HG02678 (cell line): Measurements from ENCODE around the gene SPECC1.
"Not testable (repeated sequence)": the region's sequence is repeated elsewhere in the genome, so short reads cannot be mapped to it uniquely, and the experiment has no call there.

ENCODE experiments used
- ATAC-seq: cut with Tn5 transposase; IDR thresholded peaks from one replicate; pipeline ENCODE4 v1.9.1; 2021; ENCODE audit warnings: mild to moderate bottlenecking, moderate library complexity; ENCODE audit not compliant: unreplicated experiment

The SPECC1 gene

DNA sequence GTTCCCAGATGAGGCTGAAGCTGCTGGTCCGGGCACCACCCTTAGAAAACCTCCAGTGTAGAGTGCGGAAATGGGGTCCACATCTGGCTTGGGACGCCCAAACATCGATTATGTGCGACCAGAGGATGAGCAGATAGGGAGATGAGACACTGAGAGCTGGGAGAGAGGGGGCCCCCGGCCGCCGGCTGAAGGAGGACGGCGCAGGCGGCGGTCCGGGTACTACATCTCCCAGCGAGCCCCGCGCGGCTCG is 182 bp upstream of the SPECC1 start:
- no peak for ATAC-seq

DNA sequence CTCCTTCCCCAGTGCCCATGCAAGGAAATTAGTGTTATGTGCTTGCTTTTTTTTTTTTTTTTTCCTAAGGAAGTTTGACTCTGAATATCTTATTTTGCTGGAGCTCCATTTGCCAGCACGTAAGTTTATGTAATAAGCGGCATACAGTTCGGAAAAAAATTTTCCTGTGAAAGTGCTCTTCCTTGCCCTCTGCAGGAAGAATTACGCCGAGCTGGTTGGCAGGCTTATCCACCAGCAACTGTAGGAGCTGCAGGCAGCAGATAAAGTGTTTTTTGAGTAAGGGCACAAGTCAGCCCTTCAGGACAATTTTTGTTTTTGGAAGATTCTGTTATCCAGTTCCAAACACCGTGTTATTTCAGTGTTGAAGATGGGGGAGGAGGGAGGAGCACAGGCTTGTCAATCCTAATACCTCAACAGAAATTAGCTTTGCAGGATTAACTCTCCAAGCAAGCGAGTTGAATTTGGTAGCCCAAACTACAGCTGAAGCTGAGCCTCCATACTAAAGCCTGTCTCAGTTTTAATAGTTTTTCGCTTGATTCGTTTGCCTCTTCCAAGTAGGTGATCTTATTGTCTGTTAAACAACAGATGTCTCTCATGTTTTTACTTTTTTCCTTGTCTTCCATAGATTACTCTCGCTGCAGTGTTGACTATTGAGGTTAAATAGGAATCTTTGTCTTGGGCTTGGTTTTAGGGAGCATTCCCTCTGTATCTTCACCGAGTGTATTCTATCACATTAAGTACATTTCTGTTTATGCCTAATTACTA is 1.1 kb downstream of the SPECC1 start:
- ATAC-seq, result no peak

DNA sequence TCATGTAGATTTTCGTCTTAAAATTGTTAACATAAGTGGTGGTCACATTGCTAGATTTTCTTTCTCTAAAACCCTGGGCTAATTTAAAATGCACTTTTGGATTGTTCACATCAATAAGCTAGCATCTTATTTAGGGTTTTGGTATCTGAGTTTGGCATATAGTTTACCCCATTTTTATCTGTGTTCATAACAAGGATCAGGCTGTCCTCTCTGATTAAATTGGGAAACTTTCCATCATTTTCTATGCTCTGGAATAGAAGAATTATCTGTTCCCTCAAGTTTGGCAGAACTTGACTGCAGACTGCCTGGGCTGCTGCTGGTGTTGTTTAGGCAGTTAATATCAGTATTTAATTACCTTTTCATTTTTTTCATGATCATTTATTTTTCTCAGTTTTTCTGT is 1.8 kb downstream of the SPECC1 start:
- ATAC-seq, result no peak

DNA sequence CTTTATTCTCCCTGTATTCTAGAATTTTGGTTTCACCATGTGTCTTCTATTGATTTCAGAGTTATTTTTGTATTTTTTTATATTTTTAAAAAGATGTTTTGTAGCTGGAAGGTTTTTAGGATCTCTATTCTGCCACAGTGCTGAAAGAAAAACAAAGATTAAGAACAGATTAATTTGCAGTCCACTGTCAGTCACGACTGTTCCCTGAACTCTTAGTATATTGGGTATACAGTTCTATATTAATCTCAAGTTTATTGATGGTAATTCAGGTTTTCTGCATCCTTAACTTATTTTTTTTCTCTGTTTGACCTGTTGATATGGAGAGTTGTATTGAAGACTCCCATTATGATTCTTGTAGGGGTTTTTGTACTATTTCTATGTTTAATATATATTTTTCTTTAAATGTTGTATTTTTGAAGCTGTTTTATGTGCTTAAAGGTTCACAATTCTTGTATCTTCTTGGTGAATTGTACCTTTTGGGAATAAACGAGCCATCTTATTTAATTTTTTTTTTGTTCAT is 2.9 kb downstream of the SPECC1 start:
- ATAC-seq, result no peak

DNA sequence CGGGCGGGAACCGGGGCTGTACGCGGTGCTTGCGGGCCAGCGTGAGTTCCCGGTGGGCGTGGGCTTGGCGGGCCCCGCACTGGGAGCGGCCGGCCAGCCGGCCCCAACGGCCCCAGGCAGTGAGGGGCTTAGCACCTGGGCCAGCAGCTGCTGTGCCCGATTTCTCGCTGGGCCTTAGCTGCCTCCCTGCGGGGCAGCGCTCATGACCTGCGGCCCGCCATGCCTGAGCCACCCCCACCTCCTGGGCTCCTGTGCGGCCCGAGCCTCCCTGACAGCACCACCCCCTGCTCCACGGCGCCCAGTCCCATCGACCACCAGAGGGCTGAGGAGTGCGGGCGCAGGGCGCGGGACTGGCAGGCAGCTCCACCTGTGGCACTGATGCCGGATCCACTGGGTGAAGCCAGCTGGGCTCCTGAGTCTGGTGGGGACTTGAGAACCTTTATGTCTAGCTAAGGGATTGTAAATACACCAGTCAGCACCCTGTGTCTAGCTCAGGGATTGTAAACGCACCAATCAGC is 7.4 kb downstream of the SPECC1 start:
- ATAC-seq, result not testable (repeated sequence)

DNA sequence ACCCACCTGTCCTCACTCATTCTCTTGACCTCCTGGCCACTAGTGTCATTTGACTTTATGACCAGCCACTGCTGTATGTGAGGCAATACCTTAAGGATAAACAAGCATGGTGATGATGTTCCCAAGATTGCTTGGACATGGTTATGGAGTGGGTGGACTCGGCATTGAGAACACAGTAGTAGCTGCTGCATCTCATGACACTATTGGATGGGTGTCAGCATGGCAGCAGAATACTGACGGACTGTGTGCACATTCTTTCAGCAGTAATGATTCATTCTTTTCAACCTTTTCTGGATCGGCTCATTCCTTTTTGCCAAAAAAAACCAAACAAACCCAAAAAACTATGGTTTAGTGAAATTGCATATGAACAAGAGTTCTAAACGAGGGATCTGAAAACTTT is 13.5 kb downstream of the SPECC1 start:
- no peak for ATAC-seq

DNA sequence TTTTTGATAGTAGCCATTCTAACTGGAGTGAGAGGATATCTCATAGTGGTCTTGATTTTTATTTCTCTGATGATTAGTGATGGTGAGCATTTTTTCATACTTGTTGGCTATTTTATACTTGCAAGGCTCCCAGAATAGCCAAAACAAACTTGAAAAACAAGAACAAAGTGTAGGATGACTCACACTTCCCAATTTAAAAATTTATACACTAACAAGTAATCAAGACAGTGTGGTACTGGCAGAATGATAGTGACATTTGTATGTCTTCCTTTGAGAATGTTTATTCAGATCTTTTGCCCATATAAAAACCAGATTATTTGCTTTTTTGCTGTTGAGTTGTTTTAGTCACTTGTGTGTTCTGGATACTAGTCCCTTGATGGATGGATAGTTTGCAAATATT is 17.8 kb downstream of the SPECC1 start:
- ATAC-seq, result no peak

DNA sequence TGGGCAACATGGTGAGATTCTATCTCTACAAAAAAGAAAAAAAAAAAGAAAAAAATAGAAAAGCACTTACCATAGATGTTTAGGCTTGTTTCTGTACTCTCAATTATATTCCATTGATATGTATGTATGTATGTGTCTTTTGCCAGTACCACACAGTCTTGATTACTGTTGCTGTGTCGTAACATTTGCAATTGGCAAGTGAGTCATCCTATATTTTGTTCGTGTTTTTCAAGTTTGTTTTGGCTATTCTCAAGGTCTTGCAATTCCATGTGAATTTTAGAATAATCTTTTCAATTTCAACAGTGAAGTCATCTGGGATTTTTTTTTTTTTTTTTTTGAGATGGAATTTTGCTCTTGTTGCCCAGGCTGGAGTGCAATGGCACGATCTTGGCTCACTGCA is 19.3 kb downstream of the SPECC1 start:
- ATAC-seq, result no peak

DNA sequence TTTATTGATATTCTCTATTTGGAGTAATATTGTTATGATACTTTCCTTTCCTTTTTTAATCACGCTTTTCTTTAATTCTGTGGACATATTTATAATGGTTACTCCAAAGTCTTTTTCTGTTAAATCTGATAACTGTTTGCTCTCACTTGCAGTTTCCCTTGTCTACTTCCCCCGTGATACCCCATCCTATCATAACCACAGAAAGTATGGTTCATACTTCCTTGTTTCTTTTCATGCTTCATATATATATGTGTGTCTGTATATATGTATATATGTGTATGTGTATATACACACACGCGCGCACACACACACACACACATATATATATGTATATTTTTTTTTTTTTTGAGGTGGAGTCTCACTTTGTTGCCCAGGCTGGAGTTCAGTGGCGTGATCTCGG is 23.5 kb downstream of the SPECC1 start:
- ATAC-seq, result no peak

DNA sequence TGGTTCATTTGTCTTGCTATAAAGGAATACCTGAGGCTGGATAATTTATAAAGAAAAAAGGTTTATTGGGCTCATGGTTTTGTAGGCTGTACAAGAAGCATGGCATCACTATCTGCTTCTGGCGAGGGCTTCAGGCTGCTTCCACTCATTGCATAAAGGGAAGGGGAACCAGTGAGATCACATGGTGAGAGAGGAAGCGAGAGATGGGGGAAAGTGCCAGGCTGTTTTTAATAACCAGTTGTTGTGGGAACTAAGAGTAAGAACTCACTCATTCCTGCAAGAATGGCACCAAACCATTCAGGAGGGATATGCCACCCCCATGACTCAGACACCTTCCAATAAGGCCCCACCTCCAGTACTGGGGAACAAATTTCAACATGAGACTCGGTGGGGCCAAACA is 24.3 kb downstream of the SPECC1 start:
- ATAC-seq, result no peak

DNA sequence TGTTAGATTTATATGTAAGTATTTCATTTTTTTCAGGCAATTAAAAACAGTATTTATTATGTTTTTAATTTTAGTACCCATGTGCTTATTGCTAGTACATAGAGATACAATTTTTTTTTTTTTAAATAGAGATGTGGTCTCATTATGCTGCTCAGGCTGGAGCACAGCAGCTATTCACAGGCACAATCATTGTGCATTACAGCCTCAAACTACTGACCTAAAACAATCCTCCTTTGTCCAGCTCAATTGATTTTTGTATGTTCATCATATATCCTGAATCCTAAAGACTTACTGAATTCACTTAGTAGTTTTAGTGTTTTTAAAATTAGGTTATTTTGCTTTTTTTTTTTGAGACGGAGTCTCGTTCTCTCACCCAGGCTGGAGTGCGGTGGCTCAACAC is 26.3 kb downstream of the SPECC1 start:
- ATAC-seq, result no peak

DNA sequence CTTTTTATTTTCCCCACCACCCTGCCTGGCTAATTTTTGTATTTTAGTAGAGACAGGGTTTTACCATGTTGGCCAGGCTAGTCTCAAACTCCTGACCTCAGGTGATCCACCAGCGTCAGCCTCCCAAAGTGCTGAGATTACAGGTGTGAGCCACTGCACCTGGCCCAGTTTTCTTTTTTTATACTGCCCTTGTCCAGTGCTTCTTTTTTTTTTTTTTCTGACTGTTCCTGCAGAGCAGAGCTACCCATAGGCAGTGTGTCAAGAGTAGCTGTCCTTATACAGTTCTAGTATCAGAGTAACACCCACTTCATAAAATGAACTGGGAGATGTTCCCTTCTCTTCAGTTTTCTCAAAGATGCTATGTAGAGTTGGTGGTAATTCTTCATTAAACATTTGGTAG is 28.1 kb downstream of the SPECC1 start:
- ATAC-seq, result not testable (repeated sequence)

DNA sequence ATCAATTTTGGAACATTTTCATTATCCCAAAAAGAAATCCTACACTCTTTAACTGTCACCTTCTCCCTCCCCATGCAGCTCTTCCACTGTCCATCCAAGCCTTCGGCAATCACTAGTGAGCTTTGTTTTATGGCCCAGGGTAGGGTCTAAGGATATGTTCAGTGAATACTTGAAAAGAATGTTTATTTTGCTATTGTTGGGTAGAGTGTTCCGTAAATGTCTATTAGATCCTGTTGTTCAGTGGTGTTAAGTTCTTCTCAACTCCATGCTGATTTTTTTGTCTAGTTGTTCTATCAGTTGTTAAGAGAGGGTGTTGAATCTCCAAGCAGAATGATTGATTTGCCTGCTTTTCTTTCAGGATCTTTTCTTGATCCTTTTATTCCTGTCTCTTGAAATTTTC is 29.9 kb downstream of the SPECC1 start:
- no peak for ATAC-seq

DNA sequence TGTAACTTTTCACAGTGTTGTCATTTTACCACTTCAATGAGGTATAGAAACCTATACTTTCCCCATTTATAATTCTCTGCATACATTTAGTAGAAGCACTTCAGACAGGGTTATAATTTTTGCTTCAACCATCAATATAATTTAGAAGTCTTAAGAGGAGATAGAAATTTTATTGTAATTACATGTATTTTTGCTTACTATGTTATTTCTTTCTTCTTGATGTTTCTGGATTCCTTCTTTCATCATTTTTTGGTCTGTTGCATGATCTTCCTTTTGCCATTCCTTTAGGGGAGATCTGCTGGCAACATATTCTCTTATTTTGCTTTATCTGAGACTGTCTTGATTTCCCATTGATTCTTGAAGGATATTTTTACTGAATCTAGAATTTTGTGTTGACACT is 31.1 kb downstream of the SPECC1 start:
- no peak for ATAC-seq

DNA sequence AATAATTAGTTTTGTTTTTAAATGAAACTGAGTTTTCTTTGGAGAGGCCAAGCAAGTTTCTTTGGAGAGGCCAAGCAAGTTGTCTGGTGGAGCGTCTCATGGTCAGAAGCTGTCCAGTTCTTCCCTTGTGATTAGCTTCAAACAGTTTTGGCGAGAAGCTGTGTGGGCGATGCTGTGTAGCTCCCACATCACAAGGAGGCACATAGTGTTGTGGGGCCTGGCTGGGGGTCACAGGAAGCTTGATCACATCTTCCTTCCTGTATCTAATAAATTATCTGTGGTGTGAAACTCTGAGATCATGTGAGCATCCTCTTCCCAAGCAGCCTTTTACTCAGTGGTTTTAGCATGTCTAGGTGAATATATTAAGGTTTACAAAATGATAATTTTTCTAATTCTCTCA is 33.9 kb downstream of the SPECC1 start:
- no peak for ATAC-seq

DNA sequence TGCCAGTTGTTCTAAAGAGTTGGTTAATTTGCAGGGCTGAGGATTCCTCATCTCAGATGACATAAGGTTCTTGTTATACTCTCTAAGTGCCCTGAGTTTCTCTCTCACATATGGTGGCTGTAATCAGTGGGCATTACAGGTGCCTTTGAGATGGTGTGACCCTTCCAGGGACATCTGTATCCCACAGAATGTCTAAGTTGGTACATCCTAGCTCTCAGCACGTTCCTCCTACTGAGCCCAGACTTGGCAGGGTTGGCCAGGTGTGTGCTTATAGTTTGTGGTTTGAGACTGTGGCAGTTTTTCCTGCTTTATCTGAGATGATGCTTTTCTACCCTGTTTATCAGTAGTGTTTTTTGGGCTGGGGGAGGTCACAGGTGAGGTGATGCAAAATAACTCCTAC is 36.3 kb downstream of the SPECC1 start:
- no peak for ATAC-seq

DNA sequence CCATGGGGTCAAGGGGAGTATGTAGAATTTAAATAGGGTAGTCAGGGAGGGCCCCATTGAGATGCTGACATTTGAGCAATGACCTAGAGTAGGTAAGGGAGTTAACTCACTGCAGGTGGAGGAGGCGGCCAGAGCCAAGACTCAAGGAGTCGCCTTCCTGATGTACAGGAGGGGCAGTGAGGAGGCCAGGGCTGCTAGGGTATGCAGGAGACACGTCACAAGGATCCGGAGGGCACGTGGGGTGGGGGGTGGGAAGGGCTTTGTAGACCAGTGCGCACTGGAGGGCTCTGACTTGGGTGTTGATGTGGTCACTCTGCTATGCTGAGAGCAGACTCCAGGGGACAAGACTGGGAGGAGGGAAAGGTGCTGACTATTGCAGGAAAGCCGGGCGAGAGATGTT is 37.5 kb downstream of the SPECC1 start:
- ATAC-seq, result no peak

DNA sequence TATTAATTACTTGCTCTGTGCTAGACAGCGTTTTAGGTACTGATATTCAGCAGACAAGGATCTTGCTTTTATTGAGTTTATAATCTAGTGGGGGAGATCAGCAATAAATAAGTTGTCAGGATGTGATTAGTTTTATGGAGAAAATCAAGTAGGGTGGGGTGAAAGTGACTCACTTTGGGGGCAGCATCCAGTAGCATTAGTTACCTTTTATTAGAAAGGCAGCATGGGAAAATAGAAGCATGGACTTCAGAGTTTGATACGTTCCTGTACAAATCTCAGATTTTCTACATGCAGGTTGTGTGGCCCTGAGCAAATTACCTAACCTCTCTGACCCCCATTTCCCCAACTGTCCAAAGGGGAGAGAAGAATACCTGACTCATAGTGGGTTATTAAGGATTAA is 42.5 kb downstream of the SPECC1 start:
- no peak for ATAC-seq

DNA sequence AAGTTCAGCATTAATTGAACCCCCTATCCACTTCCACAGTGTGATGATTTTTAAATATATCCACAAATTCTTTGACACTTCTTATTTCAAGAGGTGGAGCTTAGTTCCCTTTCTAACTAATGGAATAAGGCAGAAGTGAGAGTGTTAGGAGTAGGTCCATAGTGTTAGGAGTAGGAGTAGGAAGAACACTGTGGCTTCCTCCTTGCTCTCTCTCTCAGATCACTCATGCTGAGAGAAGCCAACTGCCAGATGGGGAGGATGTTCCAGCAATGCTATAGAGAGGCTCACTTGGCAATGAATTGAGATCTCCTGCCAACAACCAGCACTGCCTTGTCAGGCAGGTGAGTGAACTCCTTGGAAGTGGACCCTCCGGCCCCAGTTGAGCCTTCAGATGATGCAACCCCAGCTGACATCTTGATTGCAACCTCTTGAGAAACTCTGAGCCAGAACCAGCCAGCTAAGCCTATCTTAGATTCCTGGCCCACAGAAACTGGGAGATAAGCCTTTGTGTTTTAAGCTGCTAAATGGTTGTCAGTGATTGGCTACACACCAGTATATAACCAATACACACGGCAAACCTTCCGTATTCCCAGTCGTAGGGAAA is 44.3 kb downstream of the SPECC1 start:
- no peak for ATAC-seq

DNA sequence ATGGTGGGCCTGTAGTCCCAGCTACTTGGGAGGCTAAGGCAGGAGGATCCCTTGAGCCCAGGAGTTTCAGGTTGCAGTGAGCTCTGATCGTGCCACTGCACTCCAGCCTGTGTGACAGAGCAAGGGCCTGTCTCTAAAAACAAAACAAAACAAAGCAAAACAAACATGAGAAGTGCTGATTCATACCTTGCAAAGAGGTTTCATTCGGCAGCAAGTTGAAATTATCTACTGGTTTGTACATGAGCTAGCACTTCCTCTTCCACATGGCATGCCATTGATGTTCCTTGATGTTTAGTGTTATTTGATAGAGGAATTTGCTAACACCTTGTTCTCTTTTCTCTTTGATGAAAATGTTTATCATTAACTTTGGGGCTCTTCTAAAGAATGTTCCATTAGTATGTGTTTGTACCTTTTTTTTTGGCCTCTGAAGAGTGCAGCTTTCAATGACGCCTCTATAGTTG is 50.6 kb downstream of the SPECC1 start:
- ATAC-seq, result no peak

DNA sequence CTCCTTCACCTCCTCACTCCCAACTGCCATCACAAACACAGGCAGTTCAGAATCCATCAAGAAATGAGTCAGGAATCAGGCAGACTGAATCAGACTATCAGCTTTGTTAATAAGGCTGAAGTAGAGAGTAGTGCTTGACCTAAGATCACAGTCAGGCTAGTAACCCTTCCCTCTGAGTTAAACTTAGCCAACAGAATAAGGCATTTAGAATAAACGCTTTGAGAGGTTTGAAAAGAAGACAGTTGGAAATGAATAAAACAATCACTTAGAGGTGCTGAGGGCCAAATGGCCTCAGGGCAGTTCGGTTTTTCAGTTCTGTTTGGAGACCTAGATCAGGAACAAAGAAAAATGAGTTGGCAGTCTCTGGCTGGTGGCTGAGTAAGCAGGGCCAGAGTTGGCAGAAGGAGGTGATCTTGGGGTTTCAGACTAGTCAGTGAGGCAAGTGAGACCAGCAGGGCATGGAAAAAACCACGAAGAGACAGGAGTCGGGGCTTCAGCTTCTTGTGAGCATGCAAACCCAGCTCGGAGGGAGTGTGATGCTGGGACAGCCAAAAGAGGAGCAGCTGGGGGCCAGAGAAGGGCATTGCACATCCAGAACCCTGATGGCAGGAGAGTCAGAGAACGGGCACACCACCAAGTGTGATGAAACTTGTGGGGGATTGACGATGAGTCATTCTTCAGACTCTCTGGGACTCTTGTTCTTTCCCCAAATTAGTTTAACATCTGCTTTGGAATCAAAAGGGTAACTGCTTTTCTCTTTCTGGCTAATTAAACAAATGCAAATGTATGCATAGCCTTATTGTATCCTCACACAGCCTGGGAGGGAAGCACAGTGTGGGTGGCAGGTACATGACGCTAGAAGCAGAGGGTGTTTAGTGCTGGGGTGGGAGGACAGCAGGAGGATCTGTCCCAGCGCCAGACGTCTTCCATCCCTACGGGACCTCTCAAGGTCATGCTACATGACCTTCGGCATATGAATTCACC is 54.8 kb downstream of the SPECC1 start:
- peak; percentile 58 for ATAC-seq
